Liver (tissue), 9 donors: Measurements from ENCODE around the gene FKTN. TPM values are rescaled to one million over a fixed set of nuclear protein-coding genes. Genes with fewer than 3 reads are reported as not detected.

Experiments
- DNase-seq: peaks from one replicate; pipeline ENCODE4 v3.0.0-alpha.2; 2017; ENCODE audit warnings: low spot score
- H3K27ac ChIP-seq, 2 donors: one replicate each; pipeline ENCODE4 v1.7.0; 2013; ENCODE audit warnings: inconsistent platforms in 2 of 2, low read length in 2 of 2, control low read depth in 1 of 2, low read depth in 1 of 2, mild to moderate bottlenecking in 1 of 2
- H3K27me3 ChIP-seq, 4 donors: one replicate each; pipeline versions ENCODE4 v1.6.1 to v1.7.0; 2013; ENCODE audit warnings: low read length in 3 of 4, inconsistent platforms in 1 of 4, mild to moderate bottlenecking in 1 of 4, moderate library complexity in 1 of 4; ENCODE audit not compliant: control insufficient read depth in 4 of 4, insufficient read depth in 4 of 4
- H3K36me3 ChIP-seq, 4 donors: one replicate each; pipeline versions ENCODE4 v1.6.1 to v1.7.0; 2013; ENCODE audit warnings: low read length in 3 of 4, mild to moderate bottlenecking in 3 of 4, low read depth in 1 of 4, moderate library complexity in 1 of 4; ENCODE audit not compliant: control insufficient read depth in 4 of 4, insufficient read depth in 3 of 4
- H3K4me1 ChIP-seq, 4 donors: one replicate each; pipeline versions ENCODE4 v1.6.1 to v1.7.0; 2013; ENCODE audit warnings: low read length in 3 of 4, mild to moderate bottlenecking in 3 of 4, moderate library complexity in 1 of 4; ENCODE audit not compliant: control insufficient read depth in 4 of 4, insufficient read depth in 4 of 4
- H3K4me3 ChIP-seq, 3 donors: one replicate each; pipeline versions ENCODE4 v1.6.1 to v1.7.0; 2013; ENCODE audit warnings: low read length in 3 of 3, control low read depth in 1 of 3, low read depth in 1 of 3, mild to moderate bottlenecking in 1 of 3
- H3K9ac ChIP-seq, 2 donors: one replicate each; pipeline ENCODE4 v1.7.0; 2013; ENCODE audit warnings: low read length in 2 of 2, mild to moderate bottlenecking in 2 of 2, moderate library complexity in 2 of 2, control low read depth in 1 of 2, low read depth in 1 of 2
- H3K9me3 ChIP-seq, 4 donors: one replicate each; pipeline versions ENCODE4 v1.6.1 to v1.7.0; 2013; ENCODE audit warnings: low read length in 3 of 4; ENCODE audit not compliant: control insufficient read depth in 4 of 4
- EGR1 ChIP-seq, 2 donors: IDR thresholded peaks; 2 replicates each; pipeline ENCODE4 v1.6.1; 2016 to 2018; ENCODE audit warnings: antibody characterized with exemption in 2 of 2, low read depth in 2 of 2
- FOXA1 ChIP-seq: IDR thresholded peaks from 2 replicates; pipeline ENCODE4 v1.6.1; 2016; ENCODE audit warnings: antibody characterized with exemption
- FOXA2 ChIP-seq: IDR thresholded peaks from 2 replicates; pipeline ENCODE4 v1.6.1; 2016; ENCODE audit warnings: antibody characterized with exemption
- GABPA ChIP-seq, 2 donors: IDR thresholded peaks in 1 of 2; conservative IDR thresholded peaks in 1 of 2; 2 replicates each; pipeline ENCODE4 v1.6.1; 2016; ENCODE audit warnings: antibody characterized with exemption in 2 of 2, mild to moderate bottlenecking in 1 of 2, moderate library complexity in 1 of 2
- HNF4A ChIP-seq, 2 donors: conservative IDR thresholded peaks; 2 replicates each; pipeline ENCODE4 v1.6.1; 2016; ENCODE audit warnings: antibody characterized with exemption in 2 of 2, mild to moderate bottlenecking in 2 of 2
- HNF4G ChIP-seq: IDR thresholded peaks from 2 replicates; pipeline ENCODE4 v1.6.1; 2016; ENCODE audit warnings: antibody characterized with exemption
- JUND ChIP-seq, 2 donors: IDR thresholded peaks; 2 replicates each; pipeline ENCODE4 v1.6.1; 2016; ENCODE audit warnings: antibody characterized with exemption in 2 of 2
- NR2F2 ChIP-seq: IDR thresholded peaks from 2 replicates; pipeline ENCODE4 v1.6.1; 2016; ENCODE audit warnings: antibody characterized with exemption
- RAD21 ChIP-seq, 2 donors: IDR thresholded peaks; 2 replicates each; pipeline ENCODE4 v1.6.1; 2016; ENCODE audit warnings: antibody characterized with exemption in 2 of 2, mild to moderate bottlenecking in 2 of 2
- RXRA ChIP-seq, 2 donors: IDR thresholded peaks; 2 replicates each; pipeline ENCODE4 v1.6.1; 2017 to 2018; ENCODE audit warnings: antibody characterized with exemption in 2 of 2, mild to moderate bottlenecking in 1 of 2
- SP1 ChIP-seq: IDR thresholded peaks from 2 replicates; pipeline ENCODE4 v1.6.1; 2018; ENCODE audit warnings: antibody characterized with exemption, mild to moderate bottlenecking
- TAF1 ChIP-seq: conservative IDR thresholded peaks from 2 replicates; pipeline ENCODE4 v1.6.1; 2016; ENCODE audit warnings: antibody characterized with exemption, mild to moderate bottlenecking
- YY1 ChIP-seq: IDR thresholded peaks from 2 replicates; pipeline ENCODE4 v1.6.1; 2016; ENCODE audit warnings: antibody characterized with exemption, mild to moderate bottlenecking
- WGBS: extraction: QIAGEN DNeasy Blood & Tissue Kit; methylation state at CpG from one replicate; pipeline ENCODE4 v1.1.7; 2013; 5-methylcytosine and 5-hydroxymethylcytosine counted together
- polyA plus RNA-seq, 2 donors: library from polyadenylated mRNA; stranded (reverse) in 1 of 2; unstranded in 1 of 2; fragments of 200-250 nt in 1 of 2; fragments of >200 nt in 1 of 2; fragmentation: Nextera tagmentation in 1 of 2; extraction: Ambion mirVana in 1 of 2; gene quantifications; one replicate each; pipeline versions ENCODE4 v1.2.1 to v1.2.3, GENCODE V29; 2013 to 2015
- total RNA-seq, 2 donors: library from RNA; depleted of rRNA; stranded (reverse); fragments of >200 nt; gene quantifications; one replicate each; pipeline ENCODE4 v1.2.3, GENCODE V29; 2014
- TF ChIP-seq, protein P1 (sequence below): IDR thresholded peaks from 2 replicates; pipeline ENCODE4 v1.6.1; 2016; ENCODE audit warnings: antibody characterized with exemption
- TF ChIP-seq, protein P2 (sequence below): IDR thresholded peaks from 2 replicates; pipeline ENCODE4 v1.6.1; 2016; ENCODE audit warnings: antibody characterized with exemption, mild to moderate bottlenecking
- TF ChIP-seq, protein P3 (sequence below): IDR thresholded peaks from 2 replicates; pipeline ENCODE4 v1.6.1; 2016; ENCODE audit warnings: antibody characterized with exemption
- TF ChIP-seq, protein P4 (sequence below): fragments of 150-350 bp; IDR thresholded peaks from 2 replicates; pipeline ENCODE4 v1.5.1; 2017; ENCODE audit warnings: improper control_type of control experiment, low read depth, low read length; ENCODE audit not compliant: missing input control
- TF ChIP-seq, protein P5 (sequence below): IDR thresholded peaks from 2 replicates; pipeline ENCODE4 v1.6.1; 2016; ENCODE audit warnings: antibody characterized with exemption
- donor health status: healthy.
- donor health status: healthy.
- donor health status: healthy.
- donor health status: healthy.
- donor health status: healthy.

FKTN gene
- total and polyA plus RNA-seq, 4 donors: 2.0 to 8.7 (median 4.5) TPM

DNA sequence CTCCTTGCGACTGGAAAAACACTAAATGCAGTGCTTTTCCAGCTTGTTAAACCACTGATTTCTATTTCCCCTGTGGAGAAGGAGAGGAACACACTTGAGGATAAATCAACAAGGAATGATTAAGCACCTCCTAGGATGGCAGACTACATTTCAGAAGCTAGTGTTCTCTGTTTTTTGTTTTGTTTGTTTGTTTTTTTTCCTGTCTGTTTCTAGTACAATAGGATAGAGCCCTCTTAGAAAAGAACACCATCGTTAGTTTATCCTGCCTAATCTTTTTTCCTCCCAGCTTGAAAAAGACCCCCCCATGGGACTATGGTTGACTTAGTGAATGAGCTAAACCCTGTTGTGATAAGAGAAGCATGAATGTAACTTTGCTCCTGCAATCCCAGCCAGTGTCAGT, 100.4 kb downstream of the FKTN start:
- no peak overlapping the region for H3K9ac ChIP-seq
- no peak overlapping the region for H3K4me3 ChIP-seq
- no peak overlapping the region for H3K27ac ChIP-seq
- peaks cover 0 to 12% (median 10%) of the 10 kb centered on the region in 4 donors for H3K4me1 ChIP-seq
- no peaks in the 10 kb centered on the region for H3K9me3 ChIP-seq
- DNase-seq: no peak
- TF ChIP-seq JUND (IDR thresholded peaks at IDR 0.05) (no peak), RAD21 (IDR thresholded peaks at IDR 0.05) (no peak), FOXA1 (no peak), GABPA (IDR thresholded peaks at IDR 0.05 in 1 of 2, conservative IDR thresholded peaks at IDR 0.05 in 1 of 2) (no peak), HNF4A (conservative IDR thresholded peaks at IDR 0.05) (no peak), TAF1 (no peak), HNF4G (no peak), YY1 (no peak), SP1 (no peak), FOXA2 (no peak), NR2F2 (no peak), RXRA (IDR thresholded peaks at IDR 0.05) (no peak)
- TF ChIP-seq, protein P1, sequence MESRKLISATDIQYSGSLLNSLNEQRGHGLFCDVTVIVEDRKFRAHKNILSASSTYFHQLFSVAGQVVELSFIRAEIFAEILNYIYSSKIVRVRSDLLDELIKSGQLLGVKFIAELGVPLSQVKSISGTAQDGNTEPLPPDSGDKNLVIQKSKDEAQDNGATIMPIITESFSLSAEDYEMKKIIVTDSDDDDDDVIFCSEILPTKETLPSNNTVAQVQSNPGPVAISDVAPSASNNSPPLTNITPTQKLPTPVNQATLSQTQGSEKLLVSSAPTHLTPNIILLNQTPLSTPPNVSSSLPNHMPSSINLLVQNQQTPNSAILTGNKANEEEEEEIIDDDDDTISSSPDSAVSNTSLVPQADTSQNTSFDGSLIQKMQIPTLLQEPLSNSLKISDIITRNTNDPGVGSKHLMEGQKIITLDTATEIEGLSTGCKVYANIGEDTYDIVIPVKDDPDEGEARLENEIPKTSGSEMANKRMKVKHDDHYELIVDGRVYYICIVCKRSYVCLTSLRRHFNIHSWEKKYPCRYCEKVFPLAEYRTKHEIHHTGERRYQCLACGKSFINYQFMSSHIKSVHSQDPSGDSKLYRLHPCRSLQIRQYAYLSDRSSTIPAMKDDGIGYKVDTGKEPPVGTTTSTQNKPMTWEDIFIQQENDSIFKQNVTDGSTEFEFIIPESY: no peak
- TF ChIP-seq, protein P2, sequence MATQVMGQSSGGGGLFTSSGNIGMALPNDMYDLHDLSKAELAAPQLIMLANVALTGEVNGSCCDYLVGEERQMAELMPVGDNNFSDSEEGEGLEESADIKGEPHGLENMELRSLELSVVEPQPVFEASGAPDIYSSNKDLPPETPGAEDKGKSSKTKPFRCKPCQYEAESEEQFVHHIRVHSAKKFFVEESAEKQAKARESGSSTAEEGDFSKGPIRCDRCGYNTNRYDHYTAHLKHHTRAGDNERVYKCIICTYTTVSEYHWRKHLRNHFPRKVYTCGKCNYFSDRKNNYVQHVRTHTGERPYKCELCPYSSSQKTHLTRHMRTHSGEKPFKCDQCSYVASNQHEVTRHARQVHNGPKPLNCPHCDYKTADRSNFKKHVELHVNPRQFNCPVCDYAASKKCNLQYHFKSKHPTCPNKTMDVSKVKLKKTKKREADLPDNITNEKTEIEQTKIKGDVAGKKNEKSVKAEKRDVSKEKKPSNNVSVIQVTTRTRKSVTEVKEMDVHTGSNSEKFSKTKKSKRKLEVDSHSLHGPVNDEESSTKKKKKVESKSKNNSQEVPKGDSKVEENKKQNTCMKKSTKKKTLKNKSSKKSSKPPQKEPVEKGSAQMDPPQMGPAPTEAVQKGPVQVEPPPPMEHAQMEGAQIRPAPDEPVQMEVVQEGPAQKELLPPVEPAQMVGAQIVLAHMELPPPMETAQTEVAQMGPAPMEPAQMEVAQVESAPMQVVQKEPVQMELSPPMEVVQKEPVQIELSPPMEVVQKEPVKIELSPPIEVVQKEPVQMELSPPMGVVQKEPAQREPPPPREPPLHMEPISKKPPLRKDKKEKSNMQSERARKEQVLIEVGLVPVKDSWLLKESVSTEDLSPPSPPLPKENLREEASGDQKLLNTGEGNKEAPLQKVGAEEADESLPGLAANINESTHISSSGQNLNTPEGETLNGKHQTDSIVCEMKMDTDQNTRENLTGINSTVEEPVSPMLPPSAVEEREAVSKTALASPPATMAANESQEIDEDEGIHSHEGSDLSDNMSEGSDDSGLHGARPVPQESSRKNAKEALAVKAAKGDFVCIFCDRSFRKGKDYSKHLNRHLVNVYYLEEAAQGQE: no peak
- TF ChIP-seq, protein P3, sequence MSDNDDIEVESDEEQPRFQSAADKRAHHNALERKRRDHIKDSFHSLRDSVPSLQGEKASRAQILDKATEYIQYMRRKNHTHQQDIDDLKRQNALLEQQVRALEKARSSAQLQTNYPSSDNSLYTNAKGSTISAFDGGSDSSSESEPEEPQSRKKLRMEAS: no peak
- TF ChIP-seq, protein P4, sequence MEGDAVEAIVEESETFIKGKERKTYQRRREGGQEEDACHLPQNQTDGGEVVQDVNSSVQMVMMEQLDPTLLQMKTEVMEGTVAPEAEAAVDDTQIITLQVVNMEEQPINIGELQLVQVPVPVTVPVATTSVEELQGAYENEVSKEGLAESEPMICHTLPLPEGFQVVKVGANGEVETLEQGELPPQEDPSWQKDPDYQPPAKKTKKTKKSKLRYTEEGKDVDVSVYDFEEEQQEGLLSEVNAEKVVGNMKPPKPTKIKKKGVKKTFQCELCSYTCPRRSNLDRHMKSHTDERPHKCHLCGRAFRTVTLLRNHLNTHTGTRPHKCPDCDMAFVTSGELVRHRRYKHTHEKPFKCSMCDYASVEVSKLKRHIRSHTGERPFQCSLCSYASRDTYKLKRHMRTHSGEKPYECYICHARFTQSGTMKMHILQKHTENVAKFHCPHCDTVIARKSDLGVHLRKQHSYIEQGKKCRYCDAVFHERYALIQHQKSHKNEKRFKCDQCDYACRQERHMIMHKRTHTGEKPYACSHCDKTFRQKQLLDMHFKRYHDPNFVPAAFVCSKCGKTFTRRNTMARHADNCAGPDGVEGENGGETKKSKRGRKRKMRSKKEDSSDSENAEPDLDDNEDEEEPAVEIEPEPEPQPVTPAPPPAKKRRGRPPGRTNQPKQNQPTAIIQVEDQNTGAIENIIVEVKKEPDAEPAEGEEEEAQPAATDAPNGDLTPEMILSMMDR: no peak
- TF ChIP-seq, protein P5, sequence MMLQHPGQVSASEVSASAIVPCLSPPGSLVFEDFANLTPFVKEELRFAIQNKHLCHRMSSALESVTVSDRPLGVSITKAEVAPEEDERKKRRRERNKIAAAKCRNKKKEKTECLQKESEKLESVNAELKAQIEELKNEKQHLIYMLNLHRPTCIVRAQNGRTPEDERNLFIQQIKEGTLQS: no peak
- 96% methylated on average over 2 of the region's 2 CpGs for WGBS
- H3K36me3 ChIP-seq: no peaks in the 10 kb centered on the region
- H3K27me3 ChIP-seq: peaks cover 0 to 4% (median 0%) of the 10 kb centered on the region in 4 donors

DNA sequence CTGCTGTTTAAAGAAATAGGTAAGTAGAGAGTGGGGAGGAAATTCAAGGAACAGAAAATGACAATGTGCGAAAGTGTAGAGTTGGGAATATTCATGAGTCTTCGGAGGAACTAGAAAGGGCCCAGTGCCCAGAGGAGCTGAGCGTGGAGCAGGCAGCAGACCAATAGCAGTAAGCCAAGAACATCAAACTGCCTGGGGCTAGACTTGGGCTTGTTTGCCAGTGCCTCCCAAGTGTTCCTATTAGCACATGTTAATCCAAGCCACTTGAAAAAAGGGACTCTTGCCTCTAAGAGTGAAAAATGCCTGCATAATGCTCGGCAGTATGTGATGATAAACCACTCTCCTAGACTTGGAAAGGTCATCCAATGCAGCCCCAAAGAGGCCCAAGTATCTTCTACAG, 103.1 kb downstream of the FKTN start:
- Histone ChIP-seq H3K27ac (no peak overlapping the region), H3K36me3 (no peaks in the 10 kb centered on the region), H3K9me3 (no peaks in the 10 kb centered on the region), H3K4me3 (no peak overlapping the region), H3K4me1 (peaks cover 0 to 9% (median 7%) of the 10 kb centered on the region in 4 donors), H3K9ac (no peak overlapping the region), H3K27me3 (peaks cover 0 to 4% (median 0%) of the 10 kb centered on the region in 4 donors)
- WGBS: 95% methylated on average over 4 of the region's 4 CpGs
- no peak for DNase-seq
- TF ChIP-seq, protein P5: no peak
- no peak for TF ChIP-seq TAF1
- no peak for TF ChIP-seq HNF4A (conservative IDR thresholded peaks at IDR 0.05)
- no peak for TF ChIP-seq FOXA1
- no peak for TF ChIP-seq EGR1 (IDR thresholded peaks at IDR 0.05; ENCODE audit: low read depth in 2 of 2)
- no peak for TF ChIP-seq RAD21 (IDR thresholded peaks at IDR 0.05)
- TF ChIP-seq RXRA (IDR thresholded peaks at IDR 0.05): no peak
- TF ChIP-seq YY1: no peak
- TF ChIP-seq, protein P1: no peak
- TF ChIP-seq, protein P4: no peak
- no peak for TF ChIP-seq FOXA2
- TF ChIP-seq GABPA (IDR thresholded peaks at IDR 0.05 in 1 of 2, conservative IDR thresholded peaks at IDR 0.05 in 1 of 2): no peak
- TF ChIP-seq NR2F2: no peak
